HG02884 (cell line): ENCODE results near the gene CCDC91.

ENCODE experiments used
- ATAC-seq: cut with Tn5 transposase; IDR thresholded peaks from one replicate; pipeline ENCODE4 v1.9.1; 2021; ENCODE audit warnings: mild to moderate bottlenecking, moderate library complexity; ENCODE audit not compliant: unreplicated experiment

CCDC91 gene

GRCh38 chr12:28574746-28575592 is 384.7 kb downstream of the CCDC91 start:
- ATAC-seq: no peak

GRCh38 chr12:28575593-28576205 is 385.4 kb downstream of the CCDC91 start:
- ATAC-seq: no peak

GRCh38 chr12:28578361-28578760 is 388.1 kb downstream of the CCDC91 start:
- no peak for ATAC-seq

- ATAC-seq: no peak
Observed at GRCh38 chr12:28578833-28579252, 388.6 kb downstream of the CCDC91 start.

GRCh38 chr12:28582672-28583376 is 392.6 kb downstream of the CCDC91 start:
- ATAC-seq: no peak

GRCh38 chr12:28583701-28584261 is 393.5 kb downstream of the CCDC91 start:
- no peak for ATAC-seq

- ATAC-seq: no peak
Observed at GRCh38 chr12:28585146-28585545, 394.9 kb downstream of the CCDC91 start.

- ATAC-seq: no peak
Observed at GRCh38 chr12:28586481-28586880, 396.2 kb downstream of the CCDC91 start.

- no peak for ATAC-seq
Observed at GRCh38 chr12:28591831-28592230, 401.6 kb downstream of the CCDC91 start.
